Colon (tissue), 2 donors: ENCODE measurements around the gene MEA1.
"Not testable (repeated sequence)": the region's sequence is repeated elsewhere in the genome, so short reads cannot be mapped to it uniquely, and the experiment has no call there.

Source experiments
- FAIRE-seq: peaks from 2 replicates; lab custom pipeline; 2012; peaks lifted over from hg19 to GRCh38; lab: Jason Lieb, UNC
- donor health status: control.
- donor health status: control.

The MEA1 gene

GRCh38 chr6:43013843-43014433, at the start of gene MEA1, which contains the start of gene KLHDC3:
Gene MEA1 (minus strand): TSS chr6:43013946. CDS start chr6:43013813, 133 bp downstream.
Gene KLHDC3 (plus strand): TSS chr6:43014249. CDS start chr6:43017193, 2,944 bp downstream.
- peak; percentile 36 for FAIRE-seq

GRCh38 chr6:43062818-43063217, 49.1 kb upstream of the MEA1 start:
- FAIRE-seq: no peak

GRCh38 chr6:43061861-43062260, 48.1 kb upstream of the MEA1 start:
- FAIRE-seq: no peak

GRCh38 chr6:43060755-43061633, 47.2 kb upstream of the MEA1 start:
- FAIRE-seq: no peak

- no peak for FAIRE-seq
These were observed 46.4 kb upstream of the MEA1 start for GRCh38 chr6:43060034-43060754.

GRCh38 chr6:43059168-43060033, 45.7 kb upstream of the MEA1 start, which contains the start of the genes KLC4 and MRPL2:
Gene KLC4 (plus strand): TSS chr6:43059631. CDS start chr6:43061336, 1,705 bp downstream.
Gene MRPL2 (minus strand): TSS chr6:43059434. CDS start chr6:43059381, 53 bp downstream.
- no peak for FAIRE-seq

GRCh38 chr6:43058531-43058930, 44.8 kb upstream of the MEA1 start:
- no peak for FAIRE-seq

- no peak for FAIRE-seq
These were observed 42.2 kb upstream of the MEA1 start for GRCh38 chr6:43055966-43056365.

GRCh38 chr6:43054206-43054943, 40.6 kb upstream of the MEA1 start:
- FAIRE-seq: no peak

- no peak for FAIRE-seq
These were observed 39.9 kb upstream of the MEA1 start, which contains the start of gene CUL7 for GRCh38 chr6:43053545-43054205. Gene CUL7 (minus strand): TSS chr6:43053851. CDS start chr6:43052788, 1,063 bp downstream.

GRCh38 chr6:43052842-43053544, 39.2 kb upstream of the MEA1 start:
- no peak for FAIRE-seq

GRCh38 chr6:43052225-43052841, 38.6 kb upstream of the MEA1 start:
- FAIRE-seq: no peak

GRCh38 chr6:43050981-43051380, 37.2 kb upstream of the MEA1 start:
- no peak for FAIRE-seq

GRCh38 chr6:43047998-43048397, 34.3 kb upstream of the MEA1 start:
- no peak for FAIRE-seq

- no peak for FAIRE-seq
These were observed 31.7 kb upstream of the MEA1 start for GRCh38 chr6:43045371-43045930.

- FAIRE-seq: no peak
These were observed 29.6 kb upstream of the MEA1 start for GRCh38 chr6:43043310-43043709.

GRCh38 chr6:43041475-43041874, 27.7 kb upstream of the MEA1 start:
- FAIRE-seq: not testable (repeated sequence)

- no peak for FAIRE-seq
These were observed 27.0 kb upstream of the MEA1 start for GRCh38 chr6:43040542-43041257.
